Tibial nerve (tissue), 4 donors: ENCODE measurements around the gene MXD4. TPM values are rescaled to one million over a fixed set of nuclear protein-coding genes. Genes with fewer than 3 reads are reported as not detected.
A peak's percentile ranks its signal among the peaks of the same experiment; 100 is the strongest.
"Not testable (repeated sequence)": the region's sequence is repeated elsewhere in the genome, so short reads cannot be mapped to it uniquely, and the experiment has no call there.

Experiments
- DNase-seq, 2 donors: peaks; one replicate each; pipeline ENCODE4 v3.0.0-alpha.2; 2019; ENCODE audit warnings: low spot score in 2 of 2
- H3K27ac ChIP-seq, 4 donors: fragments of 200-600 bp; sonication (generic) in 3 of 4; one replicate each; pipeline ENCODE4 v1.5.1; 2017 to 2019; ENCODE audit warnings: mild to moderate bottlenecking in 1 of 4
- H3K27me3 ChIP-seq, 2 donors: fragments of 200-600 bp; sonication (generic) in 1 of 2; one replicate each; pipeline versions ENCODE4 v1.5.1 to v1.6.0; 2017 to 2019
- H3K36me3 ChIP-seq, 3 donors: fragments of 200-600 bp; sonication (generic); one replicate each; pipeline ENCODE4 v1.5.1; 2018 to 2019
- H3K4me1 ChIP-seq, 4 donors: fragments of 200-600 bp; sonication (generic) in 3 of 4; one replicate each; pipeline ENCODE4 v1.5.1; 2017 to 2019
- H3K4me3 ChIP-seq, 4 donors: fragments of 200-600 bp; sonication (generic) in 3 of 4; one replicate each; pipeline ENCODE4 v1.5.1; 2017 to 2019; ENCODE audit warnings: mild to moderate bottlenecking in 1 of 4, moderate library complexity in 1 of 4
- H3K9me3 ChIP-seq, 4 donors: fragments of 200-600 bp; sonication (generic) in 3 of 4; one replicate each; pipeline ENCODE4 v1.5.1; 2017 to 2019
- CTCF ChIP-seq, 5 experiments: fragments of 200-600 bp in 3 of 5; fragments of 450-650 bp in 2 of 5; sonication (generic) in 3 of 5; IDR thresholded peaks; one replicate each; pipeline ENCODE4 v1.5.1; 2016 to 2019; ENCODE audit warnings: antibody characterized with exemption in 5 of 5, mild to moderate bottlenecking in 3 of 5, moderate library complexity in 2 of 5
- EP300 ChIP-seq, 2 donors: sonication (generic); formaldehyde crosslinking; IDR thresholded peaks; one replicate each; pipeline ENCODE4 v1.6.1; 2017; ENCODE audit warnings: antibody characterized with exemption in 2 of 2, mild to moderate bottlenecking in 1 of 2
- POLR2A ChIP-seq, 2 donors: fragments of 450-650 bp; IDR thresholded peaks; one replicate each; pipeline ENCODE4 v1.6.1; 2017; ENCODE audit warnings: antibody characterized with exemption in 2 of 2, mild to moderate bottlenecking in 2 of 2, moderate library complexity in 2 of 2
- WGBS, 2 donors: methylation state at CpG; one replicate each; pipeline ENCODE4 v1.1.5; 2018; 5-methylcytosine and 5-hydroxymethylcytosine counted together
- total RNA-seq, 4 donors: library from RNA; depleted of rRNA; stranded (reverse); fragments of >200 nt; gene quantifications; one replicate each; pipeline ENCODE4 v1.1.0, GENCODE V29; 2016

Gene MXD4
- total RNA-seq, 4 donors from 2014 or later = 62.4 to 77.1 (median 62.9) TPM

- Histone ChIP-seq H3K9me3 (no peaks in the 10 kb centered on the region), H3K4me1 (no peaks in the 10 kb centered on the region), H3K27ac (no peak overlapping the region), H3K4me3 (no peak overlapping the region), H3K36me3 (peaks cover 0 to 48% (median 0%) of the 10 kb centered on the region in 3 donors), H3K27me3 (no peaks in the 10 kb centered on the region)
- 97 to 99% methylated on average over 6 of the region's 6 CpGs for WGBS, 2 donors
- no peak for TF ChIP-seq EP300 (IDR thresholded peaks at IDR 0.05)
- TF ChIP-seq POLR2A (IDR thresholded peaks at IDR 0.05) = no peak
- no peak for TF ChIP-seq CTCF (IDR thresholded peaks at IDR 0.05)
- DNase-seq = no peak
Measured at GRCh38 chr4:2231082-2231481, 30.8 kb downstream of the MXD4 start.

GRCh38 chr4:2226261-2226660, 35.6 kb downstream of the MXD4 start:
- no peaks in the 10 kb centered on the region for H3K4me1 ChIP-seq
- no peak for TF ChIP-seq EP300 (IDR thresholded peaks at IDR 0.05)
- no peak for TF ChIP-seq CTCF (IDR thresholded peaks at IDR 0.05)
- no peak for TF ChIP-seq POLR2A (IDR thresholded peaks at IDR 0.05)
- H3K36me3 ChIP-seq = peaks cover 0 to 49% (median 0%) of the 10 kb centered on the region in 3 donors
- H3K9me3 ChIP-seq = no peaks in the 10 kb centered on the region
- no peak overlapping the region for H3K27ac ChIP-seq
- H3K27me3 ChIP-seq = no peaks in the 10 kb centered on the region
- 79 to 81% methylated on average over 2 of the region's 2 CpGs for WGBS, 2 donors
- H3K4me3 ChIP-seq = no peak overlapping the region
- DNase-seq = no peak

- H3K4me1 ChIP-seq = peaks cover 0 to 8% (median 0%) of the 10 kb centered on the region in 4 donors
- no peaks in the 10 kb centered on the region for H3K27me3 ChIP-seq
- 86 to 92% methylated on average over 2 of the region's 2 CpGs for WGBS, 2 donors
- H3K9me3 ChIP-seq = no peaks in the 10 kb centered on the region
- no peak for DNase-seq
- H3K27ac ChIP-seq = no peak overlapping the region
- TF ChIP-seq CTCF (IDR thresholded peaks at IDR 0.05) (no peak), POLR2A (IDR thresholded peaks at IDR 0.05) (no peak), EP300 (IDR thresholded peaks at IDR 0.05) (no peak)
- H3K4me3 ChIP-seq = no peak overlapping the region
- H3K36me3 ChIP-seq = peaks cover 0 to 34% (median 0%) of the 10 kb centered on the region in 3 donors
Measured at GRCh38 chr4:2222838-2223237, 39.1 kb downstream of the MXD4 start.

GRCh38 chr4:2221378-2221777, 40.5 kb downstream of the MXD4 start:
- not testable (repeated sequence) for H3K9me3 ChIP-seq, H3K27me3 ChIP-seq, H3K4me1 ChIP-seq, H3K27ac ChIP-seq, DNase-seq, H3K4me3 ChIP-seq
- peaks cover 0 to 33% (median 0%) of the 10 kb centered on the region in 3 donors for H3K36me3 ChIP-seq
- WGBS, 2 donors = 53 to 56% methylated on average over 4 of the region's 4 CpGs

GRCh38 chr4:2220016-2220630, 41.8 kb downstream of the MXD4 start:
- DNase-seq = peak; percentile 54 to 84
- TF ChIP-seq POLR2A (IDR thresholded peaks at IDR 0.05) = no peak
- peak; percentile 70 to 82 (median 77) for TF ChIP-seq CTCF (IDR thresholded peaks at IDR 0.05)
- TF ChIP-seq EP300 (IDR thresholded peaks at IDR 0.05) = peak in 1 of 2 donors; percentile 28
- Histone ChIP-seq H3K9me3 (no peaks in the 10 kb centered on the region), H3K4me3 (no peak overlapping the region), H3K27ac (no peak overlapping the region), H3K27me3 (no peaks in the 10 kb centered on the region), H3K4me1 (peaks cover 0 to 8% (median 0%) of the 10 kb centered on the region in 4 donors), H3K36me3 (peaks cover 0 to 26% (median 0%) of the 10 kb centered on the region in 3 donors)
- WGBS, 2 donors = 7 to 11% methylated on average over 10 of the region's 10 CpGs
